Caco-2 (cell line): ENCODE data around the gene NSF. TPM values are rescaled to one million over a fixed set of nuclear protein-coding genes. Genes with fewer than 3 reads are reported as not detected.

Experiments used
- BruUV-seq: library from RNA; stranded (reverse); fragments of 400-500 nt; replicated peaks from 2 replicates; lab custom pipeline; 2021; lab: Mats Ljungman, UMichigan
- CTCF ChIA-PET: fragments of 300-600 bp; sonication (Branson Sonifier 250); formaldehyde crosslinking; loops from one replicate; lab custom pipeline; 2022; ENCODE audit warnings: antibody characterized with exemption; lab: Charles Lee
- POLR2A ChIA-PET: fragments of 300-600 bp; sonication (Branson Sonifier 250); formaldehyde crosslinking; loops from one replicate; lab custom pipeline; 2022; ENCODE audit warnings: antibody characterized with exemption; lab: Charles Lee
- DNase-seq, 2 experiments: peaks; one replicate each; pipeline versions ENCODE4 v3.0.0 to v3.0.0-alpha.2; 2020 to 2022
- H3K27me3 ChIP-seq: replicated peaks from 2 replicates; pipeline ENCODE4 v1.6.0; 2011; ENCODE audit warnings: low read length; ENCODE audit not compliant: control insufficient read depth, insufficient read depth
- H3K36me3 ChIP-seq: 2 replicates; pipeline ENCODE4 v1.5.1; 2011; ENCODE audit warnings: low read length; ENCODE audit not compliant: control insufficient read depth, insufficient read depth
- H3K4me1 ChIP-seq: fragments of 250-450 bp; sonication (Bioruptor Pico); 2 replicates; pipeline ENCODE4 v1.5.1; 2020; ENCODE audit warnings: mild to moderate bottlenecking
- H3K4me3 ChIP-seq: 2 replicates; pipeline ENCODE4 v1.5.1; 2011; ENCODE audit warnings: low read depth, mild to moderate bottlenecking, control low read depth, low read length
- H3K9me3 ChIP-seq: fragments of 250-450 bp; sonication (Bioruptor Pico); 2 replicates; pipeline ENCODE4 v1.5.1; 2020; ENCODE audit warnings: mild to moderate bottlenecking, moderate library complexity
- H3K27ac Mint-ChIP-seq: one replicate; pipeline ENCODE4 v1.8.0; 2022; ENCODE audit warnings: mixed read lengths; ENCODE audit not compliant: unreplicated experiment
- H3K27me3 Mint-ChIP-seq: one replicate; pipeline ENCODE4 v1.8.0; 2022; ENCODE audit warnings: mixed read lengths; ENCODE audit not compliant: insufficient read depth, unreplicated experiment
- H3K36me3 Mint-ChIP-seq: one replicate; pipeline ENCODE4 v1.8.0; 2022; ENCODE audit warnings: mild to moderate bottlenecking, mixed read lengths; ENCODE audit not compliant: insufficient read depth, unreplicated experiment
- H3K4me1 Mint-ChIP-seq: one replicate; pipeline ENCODE4 v1.8.0; 2022; ENCODE audit warnings: low read depth, mixed read lengths; ENCODE audit not compliant: unreplicated experiment
- H3K4me3 Mint-ChIP-seq: one replicate; pipeline ENCODE4 v1.8.0; 2022; ENCODE audit warnings: mild to moderate bottlenecking, moderate library complexity, mixed read lengths; ENCODE audit not compliant: unreplicated experiment
- H3K9me3 Mint-ChIP-seq: one replicate; pipeline ENCODE4 v1.8.0; 2022; ENCODE audit warnings: mixed read lengths; ENCODE audit not compliant: unreplicated experiment
- CTCF ChIP-seq, 2 experiments: fragments of 200-600 bp in 1 of 2; IDR thresholded peaks; 1 replicate in 1 of 2; 2 replicates in 1 of 2; pipeline versions ENCODE4 v1.5.1 to v1.8.0; 2011 to 2022; ENCODE audit warnings: antibody characterized with exemption in 1 of 2, control low read depth in 1 of 2, inconsistent platforms in 1 of 2, low read depth in 1 of 2, low read length in 1 of 2, mild to moderate bottlenecking in 1 of 2, moderate library complexity in 1 of 2; ENCODE audit not compliant: insufficient read depth in 1 of 2, severe bottlenecking in 1 of 2, unreplicated experiment in 1 of 2
- intact Hi-C: fragments of 100-400 bp; cut with micrococcal nuclease; formaldehyde crosslinking; loops from one replicate; pipeline ENCODE4 v1.10.0; 2022; ENCODE audit not compliant: unreplicated experiment
- total RNA-seq: library from RNA; stranded (reverse); gene quantifications from 2 replicates; pipeline ENCODE4 v1.2.3, GENCODE V29; 2022

Gene NSF
- total RNA-seq, 1 experiment from 2014 or later: 53.8 TPM

- intact Hi-C loops: no loop called here
- no peak for TF ChIP-seq CTCF (IDR thresholded peaks at IDR 0.05; ENCODE audit: insufficient read depth in 1 of 2, low read depth in 1 of 2, low read length in 1 of 2, severe bottlenecking in 1 of 2, unreplicated experiment in 1 of 2)
- Histone ChIP-seq H3K36me3 (no peaks in the 10 kb centered on the region), H3K27me3 (no peaks in the 10 kb centered on the region), H3K4me1 (peaks cover 15% of the 10 kb centered on the region), H3K9me3 (no peaks in the 10 kb centered on the region), H3K4me3 (no peak overlapping the region)
- H3K4me3 Mint-ChIP-seq: no peak overlapping the region
- H3K4me1 Mint-ChIP-seq: peaks cover 1% of the 10 kb centered on the region
- ChIA-PET POLR2A (no interaction called here), CTCF (interaction anchor here (1.1 kb wide), 1 partner anchor 155 kb away, joined by 3 read pairs; no protein-coding TSS in a partner anchor)
- no peaks in the 10 kb centered on the region for H3K9me3 Mint-ChIP-seq
- no peak for DNase-seq
- no TSS peak for BruUV-seq
- no peak overlapping the region for H3K27ac Mint-ChIP-seq
- no peaks in the 10 kb centered on the region for H3K36me3 Mint-ChIP-seq
- no peaks in the 10 kb centered on the region for H3K27me3 Mint-ChIP-seq
These were observed 197.0 kb downstream of the NSF start for GRCh38 chr17:46787478-46787877.

- H3K27me3 Mint-ChIP-seq: no peaks in the 10 kb centered on the region
- H3K27ac Mint-ChIP-seq: no peak overlapping the region
These were observed 197.8 kb downstream of the NSF start for GRCh38 chr17:46788300-46788699.

GRCh38 chr17:46788796-46789195 is 198.3 kb downstream of the NSF start:
- H3K36me3 ChIP-seq: no peaks in the 10 kb centered on the region
- no peaks in the 10 kb centered on the region for H3K27me3 ChIP-seq
- no TSS peak for BruUV-seq
- ChIA-PET CTCF (no interaction called here), POLR2A (no interaction called here)
- H3K9me3 ChIP-seq: no peaks in the 10 kb centered on the region
- DNase-seq: no peak
- Mint-ChIP-seq H3K9me3 (no peaks in the 10 kb centered on the region), H3K4me3 (no peak overlapping the region), H3K36me3 (no peaks in the 10 kb centered on the region), H3K4me1 (no peaks in the 10 kb centered on the region), H3K27me3 (peaks cover under 1% of the 10 kb centered on the region), H3K27ac (no peak overlapping the region)
- intact Hi-C loops: no loop called here
- peaks cover 15% of the 10 kb centered on the region for H3K4me1 ChIP-seq
- H3K4me3 ChIP-seq: no peak overlapping the region
- no peak for TF ChIP-seq CTCF (IDR thresholded peaks at IDR 0.05; ENCODE audit: insufficient read depth in 1 of 2, low read depth in 1 of 2, low read length in 1 of 2, severe bottlenecking in 1 of 2, unreplicated experiment in 1 of 2)

More at GRCh38 chr17:46788300-46788699, 197.8 kb downstream of the NSF start:
- no peaks in the 10 kb centered on the region for H3K9me3 Mint-ChIP-seq
- ChIA-PET POLR2A (no interaction called here), CTCF (no interaction called here)
- H3K27me3 ChIP-seq: no peaks in the 10 kb centered on the region
- no peaks in the 10 kb centered on the region for H3K4me1 Mint-ChIP-seq
- no peak overlapping the region for H3K4me3 ChIP-seq
- no peak for TF ChIP-seq CTCF (IDR thresholded peaks at IDR 0.05; ENCODE audit: insufficient read depth in 1 of 2, low read depth in 1 of 2, low read length in 1 of 2, severe bottlenecking in 1 of 2, unreplicated experiment in 1 of 2)
- no peak for DNase-seq
- no peak overlapping the region for H3K4me3 Mint-ChIP-seq
- H3K4me1 ChIP-seq: peaks cover 15% of the 10 kb centered on the region
- H3K9me3 ChIP-seq: no peaks in the 10 kb centered on the region
- intact Hi-C loops: no loop called here
- H3K36me3 ChIP-seq: no peaks in the 10 kb centered on the region
- no peaks in the 10 kb centered on the region for H3K36me3 Mint-ChIP-seq
- BruUV-seq: no TSS peak
